ENCODE data around the gene UGT1A8. TPM values are rescaled to one million over a fixed set of nuclear protein-coding genes. Genes with fewer than 3 reads are reported as not detected.

Gene UGT1A8
- total and polyA plus RNA-seq, 2 donors (not counting 1 experiment from before 2014, with no cell fraction given): not detected

DNA sequence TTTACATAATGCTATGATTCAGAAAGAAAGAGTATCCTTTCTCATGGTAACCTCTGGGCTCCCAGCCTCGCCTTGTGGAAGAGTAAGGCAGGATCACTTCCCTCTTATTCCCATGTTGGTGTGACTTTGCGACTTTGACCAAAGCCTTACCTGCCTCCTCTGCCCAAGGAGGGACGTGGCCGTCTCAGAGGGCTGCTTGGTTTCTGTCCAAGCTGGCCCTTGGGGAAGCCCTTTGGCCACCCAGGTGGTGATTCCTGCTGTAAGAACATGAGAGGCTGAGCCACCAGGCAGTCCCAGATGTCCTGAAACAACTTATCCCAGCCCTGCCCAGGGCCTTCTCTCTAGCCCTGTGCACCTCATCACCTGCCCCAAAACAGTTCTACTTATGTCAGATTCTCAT is 81.3 kb downstream of the UGT1A8 start:
- TF ChIP-seq EZH2 (IDR thresholded peaks at IDR 0.05; ENCODE audit: borderline replicate concordance, insufficient read depth, low read depth, low read length, poor library complexity, severe bottlenecking): no peak
- TF ChIP-seq, protein P1, sequence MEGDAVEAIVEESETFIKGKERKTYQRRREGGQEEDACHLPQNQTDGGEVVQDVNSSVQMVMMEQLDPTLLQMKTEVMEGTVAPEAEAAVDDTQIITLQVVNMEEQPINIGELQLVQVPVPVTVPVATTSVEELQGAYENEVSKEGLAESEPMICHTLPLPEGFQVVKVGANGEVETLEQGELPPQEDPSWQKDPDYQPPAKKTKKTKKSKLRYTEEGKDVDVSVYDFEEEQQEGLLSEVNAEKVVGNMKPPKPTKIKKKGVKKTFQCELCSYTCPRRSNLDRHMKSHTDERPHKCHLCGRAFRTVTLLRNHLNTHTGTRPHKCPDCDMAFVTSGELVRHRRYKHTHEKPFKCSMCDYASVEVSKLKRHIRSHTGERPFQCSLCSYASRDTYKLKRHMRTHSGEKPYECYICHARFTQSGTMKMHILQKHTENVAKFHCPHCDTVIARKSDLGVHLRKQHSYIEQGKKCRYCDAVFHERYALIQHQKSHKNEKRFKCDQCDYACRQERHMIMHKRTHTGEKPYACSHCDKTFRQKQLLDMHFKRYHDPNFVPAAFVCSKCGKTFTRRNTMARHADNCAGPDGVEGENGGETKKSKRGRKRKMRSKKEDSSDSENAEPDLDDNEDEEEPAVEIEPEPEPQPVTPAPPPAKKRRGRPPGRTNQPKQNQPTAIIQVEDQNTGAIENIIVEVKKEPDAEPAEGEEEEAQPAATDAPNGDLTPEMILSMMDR (IDR thresholded peaks at IDR 0.05): no peak
- POLR2A ChIA-PET: no interaction called here
- CTCF ChIA-PET: no interaction called here

GRCh38 chr2:233699424-233700027 is 82.1 kb downstream of the UGT1A8 start:
- H3K27ac ChIP-seq (ENCODE audit: low read length in 2 of 2): no peak overlapping the region
- no peak overlapping the region for H3K4me3 Mint-ChIP-seq
- peaks cover 11% of the 10 kb centered on the region for H3K27me3 Mint-ChIP-seq
- no CpG with 5 or more reads among the region's 8 CpGs for WGBS (ENCODE audit: insufficient coverage)
- no peaks in the 10 kb centered on the region for H4K20me1 ChIP-seq (ENCODE audit: control insufficient read depth, insufficient read depth, low read length, poor library complexity, severe bottlenecking)
- H3K9me3 ChIP-seq (ENCODE audit: control extremely low read depth in 1 of 3, control insufficient read depth in 2 of 3, insufficient read depth in 1 of 3, low read length in 2 of 3): peaks cover 0 to 5% (median 0%) of the 10 kb centered on the region in 3 donors
- H3K4me1 ChIP-seq (ENCODE audit: control insufficient read depth in 2 of 2, insufficient read depth in 2 of 2, low read length in 2 of 2): no peaks in the 10 kb centered on the region
- DNase-seq (no peak), ATAC-seq (ENCODE audit: low read depth) (no peak)
- H2AFZ ChIP-seq (ENCODE audit: insufficient read depth, low read depth, low read length, poor library complexity, severe bottlenecking): no peak overlapping the region
- H3K36me3 ChIP-seq (replicated peaks in 1 of 2; ENCODE audit: control extremely low read depth in 1 of 2, control insufficient read depth in 1 of 2, extremely low read depth in 1 of 2, insufficient read depth in 2 of 2, low read length in 1 of 2): no peaks in the 10 kb centered on the region
- no peak overlapping the region for H3K4me3 ChIP-seq (ENCODE audit: control extremely low read depth in 1 of 5, extremely low read depth in 1 of 5, insufficient read depth in 1 of 5, low read depth in 2 of 5, low read length in 4 of 5)
- no peak overlapping the region for H3K9ac ChIP-seq (ENCODE audit: low read length)
- ChIA-PET CTCF (interaction anchor here (1.4 kb wide), 1 partner anchor 9 kb away, joined by 3 read pairs; no protein-coding TSS in a partner anchor), POLR2A (no interaction called here)
- H3K27me3 ChIP-seq (replicated peaks in 1 of 4; ENCODE audit: control extremely low read depth in 1 of 4, control insufficient read depth in 3 of 4, insufficient read depth in 4 of 4, low read length in 3 of 4): no peaks in the 10 kb centered on the region
- H3K4me2 ChIP-seq (replicated peaks; ENCODE audit: low read depth, low read length, poor library complexity, severe bottlenecking): no peak overlapping the region
- TF ChIP-seq, protein P1 (IDR thresholded peaks at IDR 0.05): no peak
- no peak for TF ChIP-seq EZH2 (IDR thresholded peaks at IDR 0.05; ENCODE audit: borderline replicate concordance, insufficient read depth, low read depth, low read length, poor library complexity, severe bottlenecking)
- H3K79me2 ChIP-seq (ENCODE audit: control insufficient read depth, insufficient read depth, low read length): no peaks in the 10 kb centered on the region
- H3K9me3 Mint-ChIP-seq (ENCODE audit: insufficient read depth): no peaks in the 10 kb centered on the region
- no peak overlapping the region for H3K27ac Mint-ChIP-seq
- intact Hi-C loops (cut with micrococcal nuclease): no loop called here
- no peaks in the 10 kb centered on the region for H3K4me1 Mint-ChIP-seq

More for the DNA sequence above, 81.3 kb downstream of the UGT1A8 start:
- intact Hi-C loops (cut with micrococcal nuclease): no loop called here
- Histone ChIP-seq H3K9ac (ENCODE audit: low read length) (no peak overlapping the region), H4K20me1 (ENCODE audit: control insufficient read depth, insufficient read depth, low read length, poor library complexity, severe bottlenecking) (no peaks in the 10 kb centered on the region), H3K27ac (ENCODE audit: low read length in 2 of 2) (no peak overlapping the region), H3K36me3 (replicated peaks in 1 of 2; ENCODE audit: control extremely low read depth in 1 of 2, control insufficient read depth in 1 of 2, extremely low read depth in 1 of 2, insufficient read depth in 2 of 2, low read length in 1 of 2) (no peaks in the 10 kb centered on the region), H2AFZ (ENCODE audit: insufficient read depth, low read depth, low read length, poor library complexity, severe bottlenecking) (no peak overlapping the region), H3K4me2 (replicated peaks; ENCODE audit: low read depth, low read length, poor library complexity, severe bottlenecking) (no peak overlapping the region), H3K9me3 (ENCODE audit: control extremely low read depth in 1 of 3, control insufficient read depth in 2 of 3, insufficient read depth in 1 of 3, low read length in 2 of 3) (peaks cover 0 to 1% (median 0%) of the 10 kb centered on the region in 3 donors), H3K79me2 (ENCODE audit: control insufficient read depth, insufficient read depth, low read length) (no peaks in the 10 kb centered on the region), H3K4me3 (ENCODE audit: control extremely low read depth in 1 of 5, extremely low read depth in 1 of 5, insufficient read depth in 1 of 5, low read depth in 2 of 5, low read length in 4 of 5) (no peak overlapping the region), H3K27me3 (replicated peaks in 1 of 4; ENCODE audit: control extremely low read depth in 1 of 4, control insufficient read depth in 3 of 4, insufficient read depth in 4 of 4, low read length in 3 of 4) (no peaks in the 10 kb centered on the region), H3K4me1 (ENCODE audit: control insufficient read depth in 2 of 2, insufficient read depth in 2 of 2, low read length in 2 of 2) (no peaks in the 10 kb centered on the region)
- Mint-ChIP-seq H3K4me1 (no peaks in the 10 kb centered on the region), H3K9me3 (ENCODE audit: insufficient read depth) (no peaks in the 10 kb centered on the region), H3K4me3 (no peak overlapping the region), H3K27me3 (peaks cover 14% of the 10 kb centered on the region), H3K27ac (no peak overlapping the region)
- DNase-seq (no peak), ATAC-seq (ENCODE audit: low read depth) (no peak)
- 92% methylated on average over 3 of the region's 4 CpGs for WGBS (ENCODE audit: insufficient coverage)

All from B cell (primary cell).